NCI-H146 treated with DMSO at 0.1 percent for 48 hours (cell line): ENCODE data around the gene TUFT1.

Source experiments
- DNase-seq: peaks from one replicate; lab custom pipeline; 2025; ENCODE audit not compliant: unreplicated experiment; lab: John Stamatoyannopoulos, UW

Gene TUFT1

GRCh38 chr1:151536499-151536898 lies 3.6 kb upstream of the TUFT1 start:
- no peak for DNase-seq

GRCh38 chr1:151537112-151537511 lies 3.0 kb upstream of the TUFT1 start:
- no peak for DNase-seq

- peak; percentile 93 for DNase-seq
These were observed 638 bp upstream of the TUFT1 start for GRCh38 chr1:151539321-151540020.

GRCh38 chr1:151540982-151541377 lies 871 bp downstream of the TUFT1 start:
- peak; percentile 32 for DNase-seq

GRCh38 chr1:151541752-151542151 lies 1.6 kb downstream of the TUFT1 start:
- DNase-seq, result no peak

GRCh38 chr1:151542710-151543129 lies 2.6 kb downstream of the TUFT1 start:
- peak; percentile 10 for DNase-seq

GRCh38 chr1:151545542-151545941 lies 5.4 kb downstream of the TUFT1 start:
- DNase-seq, result no peak

- no peak for DNase-seq
These were observed 6.2 kb downstream of the TUFT1 start for GRCh38 chr1:151546011-151546925.

GRCh38 chr1:151547119-151547899 lies 7.2 kb downstream of the TUFT1 start:
- DNase-seq, result no peak

- DNase-seq, result no peak
These were observed 7.8 kb downstream of the TUFT1 start for GRCh38 chr1:151547900-151548230.

GRCh38 chr1:151549199-151549598 lies 9.1 kb downstream of the TUFT1 start:
- DNase-seq, result no peak

- no peak for DNase-seq
These were observed 13.6 kb downstream of the TUFT1 start for GRCh38 chr1:151553659-151554058.

- no peak for DNase-seq
These were observed 15.9 kb downstream of the TUFT1 start for GRCh38 chr1:151556052-151556451.

- no peak for DNase-seq
These were observed 22.6 kb downstream of the TUFT1 start for GRCh38 chr1:151562661-151563060.

- peak; percentile 35 for DNase-seq
These were observed 23.3 kb downstream of the TUFT1 start for GRCh38 chr1:151563376-151563775.

GRCh38 chr1:151565502-151566189 lies 25.5 kb downstream of the TUFT1 start:
- peak; percentile 92 for DNase-seq

- no peak for DNase-seq
These were observed 28.5 kb downstream of the TUFT1 start for GRCh38 chr1:151568626-151569088.

GRCh38 chr1:151570819-151571218 lies 30.7 kb downstream of the TUFT1 start:
- DNase-seq, result peak; percentile 62

- no peak for DNase-seq
These were observed 34.7 kb downstream of the TUFT1 start for GRCh38 chr1:151574575-151575529.

GRCh38 chr1:151577173-151577572 lies 37.1 kb downstream of the TUFT1 start:
- no peak for DNase-seq
